SK-N-MC (cell line): Measurements from ENCODE around the gene AMBRA1.

Experiments
- EZH2 ChIP-seq: fragments of 200-600 bp; sonication (generic); IDR thresholded peaks from one replicate; pipeline ENCODE4 v1.6.1; 2017; ENCODE audit warnings: antibody characterized with exemption
- FOXP2 ChIP-seq: optimal IDR thresholded peaks from 2 replicates; pipeline ENCODE3; 2011; ENCODE audit warnings: mild to moderate bottlenecking, moderate library complexity; ENCODE audit not compliant: insufficient read depth; ENCODE audit errors: extremely low read length, control extremely low read depth
- POLR2AphosphoS5 ChIP-seq: IDR thresholded peaks from 2 replicates; pipeline ENCODE4 v1.6.1; 2012; ENCODE audit warnings: mild to moderate bottlenecking, low read depth, low read length, borderline replicate concordance

DNA sequence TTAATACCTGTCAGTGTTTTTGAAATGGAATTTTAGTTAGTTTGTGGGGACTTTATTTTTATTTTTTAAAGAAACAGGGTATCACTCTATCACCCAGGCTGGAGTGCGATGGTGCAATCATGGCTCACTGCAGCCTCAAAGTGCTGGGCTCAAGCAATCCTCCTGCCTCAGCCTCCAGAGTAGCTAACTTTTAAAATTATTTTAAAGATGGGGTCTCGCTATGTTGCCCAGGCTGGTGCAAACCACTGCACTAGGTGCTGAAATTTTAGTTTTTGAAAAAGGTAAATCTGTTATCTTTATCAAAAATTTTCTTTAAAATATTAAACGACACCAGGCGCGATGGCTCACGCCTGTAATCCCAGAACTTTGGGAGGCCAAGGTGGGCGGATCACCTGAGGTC lies 42.6 kb downstream of the AMBRA1 start:
- TF ChIP-seq POLR2AphosphoS5 = no peak
- no peak for TF ChIP-seq EZH2
- no peak for TF ChIP-seq FOXP2
